Measurements from ENCODE around the gene PDIA4.

PDIA4 gene

GRCh38 chr7:149028346-149029109 lies at the start of gene PDIA4:
TSS of gene PDIA4 (minus strand) at chr7:149028505. CDS start at chr7:149028408, 97 bp downstream.
- TF ChIP-seq CTCF (IDR thresholded peaks at IDR 0.05; ENCODE audit: low read depth, low read length) = no peak; the same call in 1 of the 2 replicates
- peak; percentile 98 for DNase-seq (ENCODE audit: extremely low read depth, low read depth)

GRCh38 chr7:149077594-149077993 lies 49.3 kb upstream of the PDIA4 start:
- DNase-seq (ENCODE audit: extremely low read depth, low read depth) = no peak
- TF ChIP-seq CTCF (IDR thresholded peaks at IDR 0.05; ENCODE audit: low read depth, low read length) = no peak

GRCh38 chr7:149075286-149075685 lies 47.0 kb upstream of the PDIA4 start:
- no peak for DNase-seq (ENCODE audit: extremely low read depth, low read depth)
- TF ChIP-seq CTCF (IDR thresholded peaks at IDR 0.05; ENCODE audit: low read depth, low read length) = no peak

GRCh38 chr7:149074116-149074885 lies 46.0 kb upstream of the PDIA4 start:
- DNase-seq (ENCODE audit: extremely low read depth, low read depth) = no peak
- no peak for TF ChIP-seq CTCF (IDR thresholded peaks at IDR 0.05; ENCODE audit: low read depth, low read length)

GRCh38 chr7:149072438-149072775 lies 44.1 kb upstream of the PDIA4 start:
- no peak for TF ChIP-seq CTCF (IDR thresholded peaks at IDR 0.05; ENCODE audit: low read depth, low read length)
- DNase-seq (ENCODE audit: extremely low read depth, low read depth) = no peak

- TF ChIP-seq CTCF (IDR thresholded peaks at IDR 0.05; ENCODE audit: low read depth, low read length) = no peak
- DNase-seq (ENCODE audit: extremely low read depth, low read depth) = no peak
These were observed 43.5 kb upstream of the PDIA4 start for GRCh38 chr7:149071641-149072437.

Measured in AG09319 (cell line).